HepG2 (cell line): Measurements from ENCODE around the gene PDLIM7. TPM values are rescaled to one million over a fixed set of nuclear protein-coding genes. Genes with fewer than 3 reads are reported as not detected.

Source experiments
- ATAC-seq: fragments of 200-7000 bp; cut with Tn5 transposase; 3 replicates; pipeline ENCODE4 v1.9.1; 2020; ENCODE audit warnings: mild to moderate bottlenecking, moderate library complexity
- BruUV-seq: library from RNA; stranded (reverse); fragments of 400-500 nt; replicated peaks from 2 replicates; lab custom pipeline; 2021; lab: Mats Ljungman, UMichigan
- CTCF ChIA-PET: fragments of 300-600 bp; formaldehyde crosslinking; extraction: SDS; loops from one replicate; lab custom pipeline; 2021; ENCODE audit warnings: low total read pairs, inconsistent platforms, low intra/inter-chr PET ratio; lab: Yijun Ruan, JAX
- POLR2A ChIA-PET: fragments of 350-600 bp; sonication (Branson Sonifier 250); formaldehyde crosslinking; loops from one replicate; lab custom pipeline; 2020; ENCODE audit warnings: antibody characterized with exemption, inconsistent platforms; lab: Yijun Ruan, JAX
- DNase-seq: peaks from one replicate; pipeline ENCODE4 v3.0.0-alpha.2; 2015; ENCODE audit warnings: low spot score
- FAIRE-seq: peaks from 3 replicates; lab custom pipeline; 2011; peaks lifted over from hg19 to GRCh38; lab: Jason Lieb, UNC
- H2AFZ ChIP-seq: one replicate; pipeline ENCODE4 v1.6.1; 2011; ENCODE audit warnings: low read length, inconsistent platforms
- H3K27ac ChIP-seq: fragments of 300-600 bp; 3 replicates; pipeline ENCODE4 v1.8.0; 2011; ENCODE audit warnings: mixed run types, mild to moderate bottlenecking, mixed read lengths, low read length, inconsistent platforms; ENCODE audit not compliant: insufficient read depth; ENCODE audit errors: extremely low read length
- H3K27me3 ChIP-seq, 2 experiments: fragments of 200-600 bp in 1 of 2; 2 replicates in 1 of 2; 3 replicates in 1 of 2; pipeline versions ENCODE4 v1.6.0 to v1.8.0; 2011; ENCODE audit warnings: low read length in 2 of 2, mild to moderate bottlenecking in 2 of 2, moderate library complexity in 2 of 2, inconsistent platforms in 1 of 2; ENCODE audit not compliant: insufficient read depth in 2 of 2, control insufficient read depth in 1 of 2
- H3K36me3 ChIP-seq, 2 experiments: fragments of 200-600 bp in 1 of 2; replicated peaks in 1 of 2; 2 replicates in 1 of 2; 3 replicates in 1 of 2; pipeline versions ENCODE4 v1.5.1 to v1.8.0; 2011; ENCODE audit warnings: low read length in 2 of 2, inconsistent platforms in 1 of 2; ENCODE audit not compliant: insufficient read depth in 2 of 2, control insufficient read depth in 1 of 2
- H3K4me1 ChIP-seq: 2 replicates; pipeline ENCODE4 v1.5.1; 2012; ENCODE audit warnings: low read length, inconsistent platforms; ENCODE audit not compliant: insufficient read depth
- H3K4me2 ChIP-seq: 2 replicates; pipeline ENCODE4 v1.6.0; 2011; ENCODE audit warnings: low read depth, low read length, inconsistent platforms
- H3K4me3 ChIP-seq, 3 experiments: fragments of 200-600 bp in 1 of 3; sonication (generic), shearing (Covaris generic) in 1 of 3; replicated peaks in 1 of 3; 2 replicates each; pipeline ENCODE4 v1.5.1; 2011 to 2016; ENCODE audit warnings: low read length in 3 of 3, inconsistent platforms in 2 of 3, low read depth in 2 of 3, mild to moderate bottlenecking in 2 of 3, control low read depth in 1 of 3, mixed read lengths in 1 of 3; ENCODE audit not compliant: insufficient read depth in 1 of 3
- H3K79me2 ChIP-seq: one replicate; pipeline ENCODE4 v1.6.1; 2011; ENCODE audit warnings: low read length, inconsistent platforms; ENCODE audit not compliant: insufficient read depth
- H3K9ac ChIP-seq: 2 replicates; pipeline ENCODE4 v1.6.0; 2011; ENCODE audit warnings: mild to moderate bottlenecking, low read depth, low read length, inconsistent platforms; ENCODE audit not compliant: insufficient read depth
- H3K9me3 ChIP-seq: 2 replicates; pipeline ENCODE4 v1.5.1; 2012; ENCODE audit warnings: mild to moderate bottlenecking, low read length
- H4K20me1 ChIP-seq: 2 replicates; pipeline ENCODE4 v1.6.0; 2011; ENCODE audit warnings: inconsistent platforms, mild to moderate bottlenecking, low read length, moderate library complexity; ENCODE audit not compliant: insufficient read depth
- DMAP1 ChIP-seq: IDR thresholded peaks from 2 replicates; pipeline ENCODE4 v1.6.1; 2016
- HOXA5 ChIP-seq: sonication (generic); formaldehyde crosslinking; IDR thresholded peaks from 2 replicates; pipeline ENCODE4 v1.4.0; 2020; ENCODE audit warnings: missing genetic modification reagents
- NCOA2 ChIP-seq: sonication (generic); formaldehyde crosslinking; IDR thresholded peaks from 2 replicates; pipeline ENCODE4 v1.8.0; 2022; ENCODE audit warnings: inconsistent platforms
- NFKBIZ ChIP-seq: IDR thresholded peaks from 2 replicates; pipeline ENCODE4 v1.6.1; 2018; ENCODE audit warnings: missing genetic modification reagents, missing compliant biosample characterization
- NRL ChIP-seq: sonication (generic); formaldehyde crosslinking; IDR thresholded peaks from 2 replicates; pipeline ENCODE4 v1.5.0; 2020; ENCODE audit warnings: missing genetic modification reagents, mild to moderate bottlenecking, moderate library complexity, borderline replicate concordance
- SMAD9 ChIP-seq: sonication (generic); formaldehyde crosslinking; IDR thresholded peaks from 2 replicates; pipeline ENCODE4 v1.5.1; 2020; ENCODE audit warnings: mild to moderate bottlenecking, missing genetic modification reagents
- TGIF2 ChIP-seq: IDR thresholded peaks from 2 replicates; pipeline ENCODE4 v1.6.1; 2016; ENCODE audit warnings: control low read depth, missing compliant biosample characterization
- TRIM24 ChIP-seq: sonication (generic); formaldehyde crosslinking; IDR thresholded peaks from 2 replicates; pipeline ENCODE4 v1.8.0; 2022; ENCODE audit warnings: mild to moderate bottlenecking, missing genetic modification reagents
- ZNF550 ChIP-seq: sonication (generic); formaldehyde crosslinking; IDR thresholded peaks from 2 replicates; pipeline ENCODE4 v1.4.0; 2020; ENCODE audit warnings: mild to moderate bottlenecking, missing genetic modification reagents, borderline replicate concordance
- ZNF567 ChIP-seq: sonication (generic); formaldehyde crosslinking; IDR thresholded peaks from 2 replicates; pipeline ENCODE4 v1.8.1; 2023; ENCODE audit warnings: mild to moderate bottlenecking, missing genetic modification reagents, borderline replicate concordance
- WGBS: methylation state at CpG from one replicate; pipeline ENCODE4 v1.1.6; 2017; ENCODE audit warnings: low lambda C conversion rate; 5-methylcytosine and 5-hydroxymethylcytosine counted together
- in situ Hi-C: cut with HindIII; loops from 2 replicates; pipeline ENCODE4 v1.10.0; 2017; ENCODE audit warnings: low pct_unique_long_range_greater_than_20kb; ENCODE audit not compliant: extremely low pct_ligation_motif_present
- intact Hi-C: fragments of 100-400 bp; cut with micrococcal nuclease; formaldehyde crosslinking; loops from one replicate; pipeline ENCODE4 v1.10.0; 2022; ENCODE audit not compliant: unreplicated experiment
- polyA plus RNA-seq, 8 experiments: library from polyadenylated mRNA; depleted of rRNA in 3 of 8; stranded (reverse) in 7 of 8; unstranded in 1 of 8; fragments of >200 nt; fragmentation: Illumina TruSeq in 4 of 8; extraction: Trizol in 4 of 8; gene quantifications; 2 replicates each; pipeline versions ENCODE4 v1.2.1 to v1.2.3, GENCODE V29; 2011 to 2016; ENCODE audit warnings: low read depth in 4 of 8, missing spikeins in 1 of 8, mixed read lengths in 1 of 8; ENCODE audit not compliant: insufficient read depth in 1 of 8
- total RNA-seq, 5 experiments: library from RNA; depleted of rRNA; stranded (reverse); fragments of >200 nt; fragmentation: Illumina TruSeq; extraction: Trizol; gene quantifications; 2 replicates each; pipeline ENCODE4 v1.2.3, GENCODE V29; 2016; ENCODE audit warnings: low read depth in 1 of 5
- TF ChIP-seq, protein P1 (sequence below): sonication (generic); formaldehyde crosslinking; IDR thresholded peaks from 2 replicates; pipeline ENCODE4 v1.8.0; 2022; ENCODE audit warnings: missing genetic modification reagents, mild to moderate bottlenecking, inconsistent platforms, borderline replicate concordance
- TF ChIP-seq, protein P2 (sequence below): sonication (generic); formaldehyde crosslinking; IDR thresholded peaks from 2 replicates; pipeline ENCODE4 v1.8.0; 2022; ENCODE audit warnings: mild to moderate bottlenecking, missing genetic modification reagents
- TF ChIP-seq, protein P3 (sequence below): sonication (generic); formaldehyde crosslinking; IDR thresholded peaks from 2 replicates; pipeline ENCODE4 v1.8.0; 2022; ENCODE audit warnings: missing genetic modification reagents, mild to moderate bottlenecking, borderline replicate concordance

Gene PDLIM7
- total and polyA plus RNA-seq, 2 of the 13 experiments (the other 11 are each of a cell fraction or from before 2014, with no cell fraction given), result 21.1 to 31.3 TPM

DNA sequence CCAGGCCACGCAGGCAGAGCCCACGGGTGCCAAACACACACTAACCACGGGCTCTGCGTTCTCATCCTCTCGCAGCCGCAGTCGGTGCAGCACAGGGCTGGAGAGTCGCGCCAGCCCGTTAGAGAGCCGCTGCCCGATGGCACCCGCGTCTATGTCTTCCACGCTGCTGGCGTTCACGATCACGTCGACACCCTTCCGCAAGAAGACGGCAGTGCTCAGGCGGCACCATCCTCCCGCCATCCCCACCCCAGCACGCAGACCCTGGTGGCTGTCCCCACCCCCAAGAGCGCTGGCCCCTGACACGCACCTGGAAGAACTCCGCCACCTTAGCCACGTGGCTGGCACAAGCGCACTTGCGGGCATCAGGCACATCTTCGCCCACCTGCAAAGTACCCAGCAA lies 30.0 kb downstream of the PDLIM7 start:
- Histone ChIP-seq H4K20me1 (peaks cover 9% of the 10 kb centered on the region; the same call in 1 of the 2 replicates), H3K4me3 (no peak overlapping the region), H3K27ac (no peak overlapping the region), H3K79me2 (peaks cover 3% of the 10 kb centered on the region), H2AFZ (no peak overlapping the region), H3K4me2 (no peak overlapping the region), H3K9me3 (no peaks in the 10 kb centered on the region), H3K4me1 (peaks cover 15% of the 10 kb centered on the region), H3K9ac (no peak overlapping the region), H3K36me3 (peaks cover 3 to 16% of the 10 kb centered on the region in 2 experiments; a peak in 3 of 5 replicates), H3K27me3 (no peaks in the 10 kb centered on the region)
- CTCF ChIA-PET, result no interaction called here
- ATAC-seq, result no peak
- 98% methylated on average over 16 of the region's 31 CpGs for WGBS
- DNase-seq, result no peak
- in situ Hi-C loops (loop anchor here (25.0 kb wide), 1 partner anchor 355 kb away; no protein-coding TSS in a partner anchor), intact Hi-C loops (no loop called here)
- POLR2A ChIA-PET, result no interaction called here
- BruUV-seq, result no TSS peak
- TF ChIP-seq NRL (CRISPR knock-in tag) (no peak), TRIM24 (CRISPR knock-in tag) (no peak), ZNF550 (CRISPR knock-in tag) (no peak)
- TF ChIP-seq, protein P1, sequence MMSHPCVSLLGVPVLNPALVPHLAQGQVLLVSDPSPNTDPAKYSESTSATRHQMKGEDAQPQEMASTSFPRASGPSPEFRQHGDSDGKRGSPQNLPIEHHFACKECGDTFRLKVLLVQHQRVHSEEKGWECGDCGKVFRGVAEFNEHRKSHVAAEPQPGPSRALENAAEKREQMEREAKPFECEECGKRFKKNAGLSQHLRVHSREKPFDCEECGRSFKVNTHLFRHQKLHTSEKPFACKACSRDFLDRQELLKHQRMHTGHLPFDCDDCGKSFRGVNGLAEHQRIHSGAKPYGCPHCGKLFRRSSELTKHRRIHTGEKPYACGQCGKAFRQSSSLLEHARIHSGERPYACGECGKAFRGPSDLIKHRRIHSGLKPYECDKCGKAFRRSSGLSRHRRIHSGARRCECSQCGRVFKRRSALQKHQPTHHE (CRISPR knock-in tag), result no peak
- FAIRE-seq, result no peak

DNA sequence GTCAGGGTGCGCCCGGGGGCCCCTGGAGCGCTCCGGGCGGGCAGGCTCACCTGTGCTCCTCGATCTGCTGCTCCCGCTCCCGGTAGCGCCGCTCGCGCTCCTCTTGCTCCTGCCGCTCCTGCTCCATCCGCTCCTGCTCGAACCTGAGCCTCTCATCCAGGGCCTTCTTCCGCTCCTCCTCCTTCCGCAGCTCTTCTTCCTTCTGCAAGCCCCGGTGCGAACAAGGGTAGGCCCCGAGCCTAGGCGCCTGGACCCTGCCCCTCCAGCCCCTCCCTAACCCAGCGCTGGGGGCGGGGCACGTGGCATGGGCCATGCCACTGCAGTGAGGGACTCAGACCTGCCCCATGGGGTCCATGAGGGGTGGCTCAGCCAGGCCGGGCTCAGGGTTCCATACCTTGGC lies 30.5 kb downstream of the PDLIM7 start:
- Histone ChIP-seq H3K9me3 (no peaks in the 10 kb centered on the region), H3K4me2 (no peak overlapping the region), H3K36me3 (peaks cover 3 to 16% of the 10 kb centered on the region in 2 experiments; a peak in 3 of 5 replicates), H3K27ac (no peak overlapping the region), H3K4me3 (no peak overlapping the region), H3K27me3 (no peaks in the 10 kb centered on the region), H3K9ac (no peak overlapping the region), H3K79me2 (no peaks in the 10 kb centered on the region), H4K20me1 (peaks cover 9% of the 10 kb centered on the region; the same call in 1 of the 2 replicates), H2AFZ (no peak overlapping the region), H3K4me1 (peaks cover 9% of the 10 kb centered on the region)
- no TSS peak for BruUV-seq
- ChIA-PET CTCF (no interaction called here), POLR2A (no interaction called here)
- TF ChIP-seq NFKBIZ (CRISPR knock-in tag), result no peak
- no peak for TF ChIP-seq NCOA2 (CRISPR knock-in tag)
- TF ChIP-seq, protein P2, sequence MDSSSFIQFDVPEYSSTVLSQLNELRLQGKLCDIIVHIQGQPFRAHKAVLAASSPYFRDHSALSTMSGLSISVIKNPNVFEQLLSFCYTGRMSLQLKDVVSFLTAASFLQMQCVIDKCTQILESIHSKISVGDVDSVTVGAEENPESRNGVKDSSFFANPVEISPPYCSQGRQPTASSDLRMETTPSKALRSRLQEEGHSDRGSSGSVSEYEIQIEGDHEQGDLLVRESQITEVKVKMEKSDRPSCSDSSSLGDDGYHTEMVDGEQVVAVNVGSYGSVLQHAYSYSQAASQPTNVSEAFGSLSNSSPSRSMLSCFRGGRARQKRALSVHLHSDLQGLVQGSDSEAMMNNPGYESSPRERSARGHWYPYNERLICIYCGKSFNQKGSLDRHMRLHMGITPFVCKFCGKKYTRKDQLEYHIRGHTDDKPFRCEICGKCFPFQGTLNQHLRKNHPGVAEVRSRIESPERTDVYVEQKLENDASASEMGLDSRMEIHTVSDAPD (CRISPR knock-in tag), result no peak
- TF ChIP-seq DMAP1 (CRISPR knock-in tag), result no peak
- TF ChIP-seq, protein P3, sequence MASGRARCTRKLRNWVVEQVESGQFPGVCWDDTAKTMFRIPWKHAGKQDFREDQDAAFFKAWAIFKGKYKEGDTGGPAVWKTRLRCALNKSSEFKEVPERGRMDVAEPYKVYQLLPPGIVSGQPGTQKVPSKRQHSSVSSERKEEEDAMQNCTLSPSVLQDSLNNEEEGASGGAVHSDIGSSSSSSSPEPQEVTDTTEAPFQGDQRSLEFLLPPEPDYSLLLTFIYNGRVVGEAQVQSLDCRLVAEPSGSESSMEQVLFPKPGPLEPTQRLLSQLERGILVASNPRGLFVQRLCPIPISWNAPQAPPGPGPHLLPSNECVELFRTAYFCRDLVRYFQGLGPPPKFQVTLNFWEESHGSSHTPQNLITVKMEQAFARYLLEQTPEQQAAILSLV (CRISPR knock-in tag), result no peak
- no peak for TF ChIP-seq SMAD9 (CRISPR knock-in tag)
- TF ChIP-seq TGIF2 (CRISPR knock-in tag), result no peak
- TF ChIP-seq HOXA5 (CRISPR knock-in tag), result no peak
- TF ChIP-seq ZNF567, result no peak
- FAIRE-seq, result no peak
- ATAC-seq, result no peak
- intact Hi-C loops (no loop called here), in situ Hi-C loops (loop anchor here (25.0 kb wide), 1 partner anchor 355 kb away; no protein-coding TSS in a partner anchor)
- WGBS, result 97% methylated on average over 23 of the region's 25 CpGs
- DNase-seq, result no peak
